ENCODE data around the gene MROH9.

DNA sequence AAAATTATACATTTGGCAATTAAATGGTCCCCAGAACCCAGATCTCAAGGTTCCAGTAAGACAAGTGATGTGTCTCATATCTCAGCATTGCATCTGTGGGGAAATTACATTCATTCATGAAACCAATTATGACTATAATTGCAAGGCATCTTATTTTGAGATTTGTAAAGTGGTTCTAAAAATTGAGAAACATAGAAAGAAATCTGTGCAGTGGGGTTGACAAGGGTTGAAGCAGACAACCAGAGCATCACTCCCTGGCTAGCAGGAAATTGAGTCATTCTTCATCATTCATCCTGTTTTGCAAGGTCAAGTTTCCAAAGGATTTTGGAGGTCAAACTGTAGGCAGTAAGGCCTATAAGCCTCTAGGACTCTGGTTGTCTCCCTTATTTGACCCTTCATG is 25.1 kb upstream of the MROH9 start:
- TF ChIP-seq YY1 (IDR thresholded peaks at IDR 0.05; ENCODE audit: low read depth) (peak; percentile 51; the same call in 1 of the 2 replicates), MXI1 (IDR thresholded peaks at IDR 0.05; ENCODE audit: low read depth, low read length) (no peak), MAX (IDR thresholded peaks at IDR 0.05; ENCODE audit: low read depth) (0 out of 2 replicates have a peak, but pooled peaks have one; percentile 18), EZH2phosphoT487 (IDR thresholded peaks at IDR 0.05; ENCODE audit: borderline replicate concordance, low read depth) (no peak), NFIC (IDR thresholded peaks at IDR 0.05; ENCODE audit: borderline replicate concordance) (peak; percentile 73), RFX5 (IDR thresholded peaks at IDR 0.05; ENCODE audit: low read length) (no peak), RAD21 (IDR thresholded peaks at IDR 0.05; ENCODE audit: low read length) (no peak)
- TF ChIP-seq, protein P1, sequence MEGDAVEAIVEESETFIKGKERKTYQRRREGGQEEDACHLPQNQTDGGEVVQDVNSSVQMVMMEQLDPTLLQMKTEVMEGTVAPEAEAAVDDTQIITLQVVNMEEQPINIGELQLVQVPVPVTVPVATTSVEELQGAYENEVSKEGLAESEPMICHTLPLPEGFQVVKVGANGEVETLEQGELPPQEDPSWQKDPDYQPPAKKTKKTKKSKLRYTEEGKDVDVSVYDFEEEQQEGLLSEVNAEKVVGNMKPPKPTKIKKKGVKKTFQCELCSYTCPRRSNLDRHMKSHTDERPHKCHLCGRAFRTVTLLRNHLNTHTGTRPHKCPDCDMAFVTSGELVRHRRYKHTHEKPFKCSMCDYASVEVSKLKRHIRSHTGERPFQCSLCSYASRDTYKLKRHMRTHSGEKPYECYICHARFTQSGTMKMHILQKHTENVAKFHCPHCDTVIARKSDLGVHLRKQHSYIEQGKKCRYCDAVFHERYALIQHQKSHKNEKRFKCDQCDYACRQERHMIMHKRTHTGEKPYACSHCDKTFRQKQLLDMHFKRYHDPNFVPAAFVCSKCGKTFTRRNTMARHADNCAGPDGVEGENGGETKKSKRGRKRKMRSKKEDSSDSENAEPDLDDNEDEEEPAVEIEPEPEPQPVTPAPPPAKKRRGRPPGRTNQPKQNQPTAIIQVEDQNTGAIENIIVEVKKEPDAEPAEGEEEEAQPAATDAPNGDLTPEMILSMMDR (IDR thresholded peaks at IDR 0.05), result no peak
- TF ChIP-seq, protein P2, sequence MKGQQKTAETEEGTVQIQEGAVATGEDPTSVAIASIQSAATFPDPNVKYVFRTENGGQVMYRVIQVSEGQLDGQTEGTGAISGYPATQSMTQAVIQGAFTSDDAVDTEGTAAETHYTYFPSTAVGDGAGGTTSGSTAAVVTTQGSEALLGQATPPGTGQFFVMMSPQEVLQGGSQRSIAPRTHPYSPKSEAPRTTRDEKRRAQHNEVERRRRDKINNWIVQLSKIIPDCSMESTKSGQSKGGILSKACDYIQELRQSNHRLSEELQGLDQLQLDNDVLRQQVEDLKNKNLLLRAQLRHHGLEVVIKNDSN (IDR thresholded peaks at IDR 0.05; ENCODE audit: borderline replicate concordance, low read depth), result no peak
- TF ChIP-seq, protein P3, sequence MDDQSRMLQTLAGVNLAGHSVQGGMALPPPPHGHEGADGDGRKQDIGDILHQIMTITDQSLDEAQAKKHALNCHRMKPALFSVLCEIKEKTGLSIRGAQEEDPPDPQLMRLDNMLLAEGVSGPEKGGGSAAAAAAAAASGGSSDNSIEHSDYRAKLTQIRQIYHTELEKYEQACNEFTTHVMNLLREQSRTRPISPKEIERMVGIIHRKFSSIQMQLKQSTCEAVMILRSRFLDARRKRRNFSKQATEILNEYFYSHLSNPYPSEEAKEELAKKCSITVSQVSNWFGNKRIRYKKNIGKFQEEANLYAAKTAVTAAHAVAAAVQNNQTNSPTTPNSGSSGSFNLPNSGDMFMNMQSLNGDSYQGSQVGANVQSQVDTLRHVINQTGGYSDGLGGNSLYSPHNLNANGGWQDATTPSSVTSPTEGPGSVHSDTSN (IDR thresholded peaks at IDR 0.05), result peak; percentile 87
- TF ChIP-seq, protein P4, sequence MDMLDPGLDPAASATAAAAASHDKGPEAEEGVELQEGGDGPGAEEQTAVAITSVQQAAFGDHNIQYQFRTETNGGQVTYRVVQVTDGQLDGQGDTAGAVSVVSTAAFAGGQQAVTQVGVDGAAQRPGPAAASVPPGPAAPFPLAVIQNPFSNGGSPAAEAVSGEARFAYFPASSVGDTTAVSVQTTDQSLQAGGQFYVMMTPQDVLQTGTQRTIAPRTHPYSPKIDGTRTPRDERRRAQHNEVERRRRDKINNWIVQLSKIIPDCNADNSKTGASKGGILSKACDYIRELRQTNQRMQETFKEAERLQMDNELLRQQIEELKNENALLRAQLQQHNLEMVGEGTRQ (IDR thresholded peaks at IDR 0.05; ENCODE audit: borderline replicate concordance, low read depth, low read length), result no peak

Data from SK-N-SH (cell line).